Activated CD4-positive, alpha-beta T cell treated with anti-CD3 and anti-CD28 coated beads, Interleukin-2, amount 10 ng/mL, durations not matched to agents 7 days and 5 days (primary cell): ENCODE results near the gene FAM20A. TPM values are rescaled to one million over a fixed set of nuclear protein-coding genes. Genes with fewer than 3 reads are reported as not detected.

Experiments
- CTCF ChIA-PET: fragments of 350-600 bp; sonication (Branson Sonifier 250); formaldehyde crosslinking; loops from one replicate; lab custom pipeline; 2021; ENCODE audit warnings: antibody characterized with exemption; lab: Charles Lee
- POLR2A ChIA-PET: fragments of 350-600 bp; sonication (Branson Sonifier 250); formaldehyde crosslinking; loops from one replicate; lab custom pipeline; 2021; ENCODE audit warnings: antibody characterized with exemption; lab: Charles Lee
- DNase-seq: peaks from one replicate; pipeline ENCODE4 v3.0.0-alpha.2; 2020
- H3K27ac Mint-ChIP-seq: one replicate; pipeline ENCODE4 v1.8.0; 2021; ENCODE audit warnings: mild to moderate bottlenecking, moderate library complexity, mixed read lengths
- H3K27me3 Mint-ChIP-seq: one replicate; pipeline ENCODE4 v1.8.0; 2021; ENCODE audit warnings: mixed read lengths
- H3K36me3 Mint-ChIP-seq: one replicate; pipeline ENCODE4 v1.8.0; 2021; ENCODE audit warnings: low read depth, mixed read lengths
- H3K4me1 Mint-ChIP-seq: one replicate; pipeline ENCODE4 v1.8.0; 2021; ENCODE audit warnings: mixed read lengths
- H3K4me3 Mint-ChIP-seq: one replicate; pipeline ENCODE4 v1.8.0; 2021; ENCODE audit warnings: mild to moderate bottlenecking, moderate library complexity, mixed read lengths
- H3K9me3 Mint-ChIP-seq: one replicate; pipeline ENCODE4 v1.8.0; 2021; ENCODE audit warnings: mixed read lengths
- total RNA-seq, 2 experiments: library from RNA; stranded (reverse); gene quantifications; one replicate each; pipeline ENCODE4 v1.2.3, GENCODE V29; 2021

Gene FAM20A
- total RNA-seq, 2 experiments from 2014 or later, result not detected

- ChIA-PET POLR2A (no interaction called here), CTCF (no interaction called here)
- DNase-seq, result no peak
- H3K36me3 Mint-ChIP-seq, result no peaks in the 10 kb centered on the region
- H3K27ac Mint-ChIP-seq, result no peak overlapping the region
- no peaks in the 10 kb centered on the region for H3K9me3 Mint-ChIP-seq
- H3K27me3 Mint-ChIP-seq, result peaks cover 16% of the 10 kb centered on the region
- H3K4me1 Mint-ChIP-seq, result no peaks in the 10 kb centered on the region
- H3K4me3 Mint-ChIP-seq, result no peak overlapping the region
These were observed 35.3 kb downstream of the FAM20A start for GRCh38 chr17:68565661-68566441.

DNA sequence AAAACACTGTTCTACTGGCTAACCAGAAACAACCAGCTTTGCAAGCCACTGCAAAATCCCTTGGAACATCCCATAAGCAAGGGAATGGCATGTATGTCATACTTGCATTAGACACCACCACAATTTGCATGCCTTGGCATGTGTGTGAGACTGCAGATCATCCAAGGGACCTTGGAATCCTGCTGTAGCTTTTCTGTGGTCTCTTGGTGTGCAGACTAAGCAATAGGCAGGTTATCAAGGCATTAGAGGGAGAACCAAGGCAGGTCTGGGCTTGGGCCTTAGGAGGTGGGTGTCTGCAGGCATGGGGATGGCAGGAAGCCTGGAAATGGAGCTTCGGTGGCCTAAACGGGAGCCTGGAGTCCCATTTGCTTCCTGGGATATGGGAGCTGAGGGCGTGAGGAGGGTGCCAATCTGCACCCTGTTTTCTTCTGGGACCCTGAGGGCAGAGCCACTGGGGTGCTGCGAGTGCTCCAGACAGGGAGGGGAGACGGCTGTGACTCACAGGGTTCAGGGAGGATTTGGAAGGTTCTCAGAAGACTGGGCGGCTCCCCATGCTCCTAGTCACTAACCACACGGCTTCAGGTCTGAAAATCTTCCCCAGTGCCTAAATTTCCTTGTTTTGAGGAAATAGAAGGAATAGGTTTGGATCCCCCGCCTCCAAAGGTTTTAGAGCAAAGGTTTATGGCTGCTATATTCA, 36.6 kb downstream of the FAM20A start:
- ChIA-PET POLR2A (no interaction called here), CTCF (no interaction called here)
- Mint-ChIP-seq H3K9me3 (no peaks in the 10 kb centered on the region), H3K4me3 (no peak overlapping the region), H3K27ac (no peak overlapping the region), H3K4me1 (no peaks in the 10 kb centered on the region), H3K27me3 (peaks cover 16% of the 10 kb centered on the region), H3K36me3 (no peaks in the 10 kb centered on the region)
- DNase-seq, result no peak

- no peaks in the 10 kb centered on the region for H3K9me3 Mint-ChIP-seq
- H3K36me3 Mint-ChIP-seq, result no peaks in the 10 kb centered on the region
- no peak overlapping the region for H3K27ac Mint-ChIP-seq
- POLR2A ChIA-PET, result no interaction called here
- H3K27me3 Mint-ChIP-seq, result peaks cover 12% of the 10 kb centered on the region
- CTCF ChIA-PET, result interaction anchor here (1.0 kb wide), 1 partner anchor 33 kb away, joined by 3 read pairs; no protein-coding TSS in a partner anchor
- H3K4me3 Mint-ChIP-seq, result no peak overlapping the region
- H3K4me1 Mint-ChIP-seq, result no peaks in the 10 kb centered on the region
- DNase-seq, result no peak
These were observed 38.4 kb downstream of the FAM20A start for GRCh38 chr17:68562736-68563135.

GRCh38 chr17:68560966-68561720, 40.0 kb downstream of the FAM20A start:
- Mint-ChIP-seq H3K36me3 (no peaks in the 10 kb centered on the region), H3K4me1 (no peaks in the 10 kb centered on the region), H3K9me3 (no peaks in the 10 kb centered on the region), H3K4me3 (no peak overlapping the region), H3K27ac (no peak overlapping the region), H3K27me3 (peaks cover 7% of the 10 kb centered on the region)
- ChIA-PET POLR2A (no interaction called here), CTCF (no interaction called here)
- DNase-seq, result no peak

DNA sequence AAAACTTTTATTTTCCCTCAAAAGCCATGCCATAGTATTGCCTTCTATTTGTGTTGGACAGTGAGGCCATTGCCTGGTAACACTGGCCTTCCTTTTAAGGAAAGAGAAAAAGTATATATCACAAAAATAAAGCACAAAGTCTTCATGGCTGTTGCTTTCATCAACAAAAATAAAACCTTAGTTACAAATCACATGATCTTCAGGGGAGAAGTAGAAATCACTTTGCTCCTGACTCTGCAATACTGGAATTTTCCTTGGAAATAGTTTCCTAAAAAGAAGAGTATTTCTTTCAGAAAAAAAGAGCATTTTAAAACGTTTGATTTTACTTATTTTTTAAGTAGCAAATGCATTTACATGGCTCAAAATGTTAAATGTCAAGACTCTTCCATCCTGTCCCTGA, 41.9 kb downstream of the FAM20A start:
- Mint-ChIP-seq H3K27me3 (no peaks in the 10 kb centered on the region), H3K27ac (no peak overlapping the region), H3K4me3 (no peak overlapping the region)

GRCh38 chr17:68556551-68556950, 44.6 kb downstream of the FAM20A start:
- Mint-ChIP-seq H3K36me3 (no peaks in the 10 kb centered on the region), H3K4me3 (no peak overlapping the region), H3K4me1 (no peaks in the 10 kb centered on the region), H3K27me3 (no peaks in the 10 kb centered on the region), H3K9me3 (peaks cover 2% of the 10 kb centered on the region), H3K27ac (no peak overlapping the region)
- CTCF ChIA-PET, result no interaction called here
- no peak for DNase-seq
- POLR2A ChIA-PET, result no interaction called here

More for the DNA sequence above, 41.9 kb downstream of the FAM20A start:
- Mint-ChIP-seq H3K36me3 (no peaks in the 10 kb centered on the region), H3K4me1 (no peaks in the 10 kb centered on the region), H3K9me3 (peaks cover 2% of the 10 kb centered on the region)
- DNase-seq, result no peak
- POLR2A ChIA-PET, result no interaction called here
- CTCF ChIA-PET, result no interaction called here

GRCh38 chr17:68544111-68544915, 56.9 kb downstream of the FAM20A start:
- POLR2A ChIA-PET, result no interaction called here
- CTCF ChIA-PET, result no interaction called here
- H3K27ac Mint-ChIP-seq, result no peak overlapping the region
- no peaks in the 10 kb centered on the region for H3K36me3 Mint-ChIP-seq
- no peak for DNase-seq
- H3K27me3 Mint-ChIP-seq, result no peaks in the 10 kb centered on the region
- no peaks in the 10 kb centered on the region for H3K9me3 Mint-ChIP-seq
- H3K4me3 Mint-ChIP-seq, result no peak overlapping the region
- no peaks in the 10 kb centered on the region for H3K4me1 Mint-ChIP-seq

GRCh38 chr17:68542698-68543463, 58.3 kb downstream of the FAM20A start:
- Mint-ChIP-seq H3K27me3 (no peaks in the 10 kb centered on the region), H3K27ac (no peak overlapping the region), H3K36me3 (no peaks in the 10 kb centered on the region), H3K4me3 (no peak overlapping the region), H3K9me3 (no peaks in the 10 kb centered on the region), H3K4me1 (no peaks in the 10 kb centered on the region)
- ChIA-PET CTCF (no interaction called here), POLR2A (no interaction called here)
- DNase-seq, result no peak

DNA sequence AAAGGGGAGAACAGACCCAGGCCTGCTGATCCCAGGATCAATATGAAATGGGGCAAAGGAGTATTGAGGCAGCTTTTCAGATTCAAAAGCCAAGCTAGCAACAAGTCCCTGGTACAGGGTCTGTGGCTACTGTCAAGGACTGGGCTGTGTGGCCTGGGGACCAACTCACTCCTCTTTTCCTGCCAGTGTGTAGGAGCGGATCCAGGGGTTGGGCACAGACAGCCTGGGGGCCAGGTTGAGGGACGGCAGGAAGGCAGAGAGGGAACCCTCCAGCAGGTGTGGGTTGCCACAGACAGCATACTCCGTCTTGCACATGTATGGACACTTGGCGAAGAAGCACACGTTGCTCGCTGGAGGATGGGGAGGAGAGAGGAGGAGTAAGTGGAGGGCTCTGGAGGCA, 59.4 kb downstream of the FAM20A start:
- no peak for DNase-seq
- POLR2A ChIA-PET, result no interaction called here
- H3K27me3 Mint-ChIP-seq, result no peaks in the 10 kb centered on the region
- no peaks in the 10 kb centered on the region for H3K4me1 Mint-ChIP-seq
- CTCF ChIA-PET, result interaction anchor here (0.6 kb wide), 1 partner anchor 406 kb away, joined by 7 read pairs; no protein-coding TSS in a partner anchor
- no peaks in the 10 kb centered on the region for H3K36me3 Mint-ChIP-seq
- H3K27ac Mint-ChIP-seq, result no peak overlapping the region
- H3K4me3 Mint-ChIP-seq, result no peak overlapping the region
- H3K9me3 Mint-ChIP-seq, result no peaks in the 10 kb centered on the region

DNA sequence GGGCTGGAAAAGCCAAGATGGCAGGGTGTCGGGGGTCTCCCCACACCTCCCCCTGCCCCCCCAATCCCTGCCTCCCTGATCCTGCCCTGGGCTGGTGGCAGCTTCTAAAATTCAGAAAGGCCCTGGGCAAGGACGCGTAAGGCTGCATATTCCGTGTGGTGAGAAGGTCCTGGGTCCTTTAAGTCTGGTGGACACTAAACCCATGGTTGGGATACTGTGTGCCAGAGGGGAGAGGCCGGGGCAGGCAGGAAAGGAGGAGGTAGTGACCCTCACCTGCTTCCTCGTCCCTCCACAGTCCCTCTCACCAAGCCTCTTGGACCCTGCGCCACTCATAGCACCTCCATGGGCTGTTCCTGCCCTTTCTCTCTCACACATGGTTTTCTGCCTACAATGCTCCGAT, 60.2 kb downstream of the FAM20A start:
- H3K27me3 Mint-ChIP-seq, result no peaks in the 10 kb centered on the region
- POLR2A ChIA-PET, result no interaction called here
- H3K4me3 Mint-ChIP-seq, result no peak overlapping the region
- peaks cover 3% of the 10 kb centered on the region for H3K36me3 Mint-ChIP-seq
- H3K4me1 Mint-ChIP-seq, result no peaks in the 10 kb centered on the region
- CTCF ChIA-PET, result no interaction called here
- H3K27ac Mint-ChIP-seq, result no peak overlapping the region
- DNase-seq, result no peak
- no peaks in the 10 kb centered on the region for H3K9me3 Mint-ChIP-seq

GRCh38 chr17:68539548-68540467, 61.4 kb downstream of the FAM20A start:
- Mint-ChIP-seq H3K4me1 (no peaks in the 10 kb centered on the region), H3K36me3 (peaks cover 13% of the 10 kb centered on the region), H3K27me3 (no peaks in the 10 kb centered on the region), H3K4me3 (no peak overlapping the region), H3K27ac (peak overlapping the region; percentile 12), H3K9me3 (no peaks in the 10 kb centered on the region)
- CTCF ChIA-PET, result no interaction called here
- POLR2A ChIA-PET, result no interaction called here
- DNase-seq, result peak; percentile 20
